K562 (cell line): ENCODE results near the gene FOSL2. TPM values are rescaled to one million over a fixed set of nuclear protein-coding genes. Genes with fewer than 3 reads are reported as not detected.

ENCODE experiments used
- ATAC-seq: fragments of 200-7000 bp; cut with Tn5 transposase; 3 replicates; pipeline ENCODE4 v1.9.1; 2020; ENCODE audit warnings: moderate library complexity
- BruUV-seq: library from RNA; stranded (reverse); fragments of 400-500 nt; replicated peaks from 2 replicates; lab custom pipeline; 2021; lab: Mats Ljungman, UMichigan
- CTCF ChIA-PET: fragments of 300-600 bp; formaldehyde crosslinking; extraction: SDS; loops from one replicate; lab custom pipeline; 2021; ENCODE audit warnings: low intra/inter-chr PET ratio; lab: Yijun Ruan, JAX
- POLR2A ChIA-PET: fragments of 300-600, 350-650 bp; sonication (Branson Sonifier 250); formaldehyde crosslinking; extraction: SDS; loops from one replicate; lab custom pipeline; 2021; ENCODE audit warnings: antibody characterized with exemption, inconsistent platforms; lab: Yijun Ruan, JAX
- DNase-seq, 4 experiments: peaks; one replicate each; pipeline versions ENCODE4 v3.0.0 to v3.0.0-alpha.2; 2011 to 2018; ENCODE audit warnings: low spot score in 3 of 4, mixed read lengths in 3 of 4; ENCODE audit errors: extremely low read depth in 1 of 4
- FAIRE-seq: peaks from 2 replicates; lab custom pipeline; 2011; peaks lifted over from hg19 to GRCh38; lab: Jason Lieb, UNC
- H2AFZ ChIP-seq: 2 replicates; pipeline ENCODE4 v1.6.0; 2011; ENCODE audit warnings: low read depth, low read length, control low read depth, inconsistent platforms
- H3K27ac ChIP-seq: fragments of 200-600 bp; 3 replicates; pipeline ENCODE4 v1.8.0; 2011; ENCODE audit warnings: low read depth, mild to moderate bottlenecking, control low read depth, inconsistent platforms, low read length, moderate library complexity, mixed read lengths; ENCODE audit errors: extremely low read depth
- H3K27me3 ChIP-seq, 2 experiments: fragments of 300-600 bp in 1 of 2; 2 replicates in 1 of 2; 3 replicates in 1 of 2; pipeline versions ENCODE4 v1.6.0 to v1.8.0; 2011; ENCODE audit warnings: inconsistent platforms in 2 of 2, low read length in 2 of 2, mild to moderate bottlenecking in 1 of 2, mixed read lengths in 1 of 2, moderate library complexity in 1 of 2; ENCODE audit not compliant: control insufficient read depth in 2 of 2, insufficient read depth in 2 of 2
- H3K36me3 ChIP-seq: fragments of 300-600 bp; 3 replicates; pipeline ENCODE4 v1.8.0; 2011; ENCODE audit warnings: mild to moderate bottlenecking, low read length, inconsistent platforms; ENCODE audit not compliant: control insufficient read depth, insufficient read depth
- H3K4me1 ChIP-seq, 2 experiments: fragments of 200-600 bp in 1 of 2; replicated peaks in 1 of 2; 2 replicates in 1 of 2; 3 replicates in 1 of 2; pipeline versions ENCODE4 v1.5.1 to v1.8.0; 2011; ENCODE audit warnings: inconsistent platforms in 2 of 2, low read length in 2 of 2, mild to moderate bottlenecking in 1 of 2, mixed read lengths in 1 of 2, moderate library complexity in 1 of 2; ENCODE audit not compliant: control insufficient read depth in 2 of 2, insufficient read depth in 2 of 2
- H3K4me2 ChIP-seq: 2 replicates; pipeline ENCODE4 v1.6.1; 2011; ENCODE audit warnings: low read length, control low read depth, inconsistent platforms, mixed read lengths; ENCODE audit not compliant: insufficient read depth
- H3K4me3 ChIP-seq: fragments of 200-600 bp; sonication (generic), shearing (Covaris generic); 2 replicates; pipeline ENCODE4 v1.5.1; 2016; ENCODE audit warnings: control low read depth, inconsistent platforms
- H3K79me2 ChIP-seq: fragments of 200-600 bp; 3 replicates; pipeline ENCODE4 v1.8.0; 2011; ENCODE audit warnings: low read length, inconsistent platforms; ENCODE audit not compliant: control insufficient read depth, insufficient read depth
- H3K9ac ChIP-seq, 2 experiments: 2 replicates each; pipeline versions ENCODE4 v1.6.0 to v1.6.1; 2011; ENCODE audit warnings: low read depth in 2 of 2, low read length in 2 of 2, control low read depth in 1 of 2, inconsistent platforms in 1 of 2, mild to moderate bottlenecking in 1 of 2, mixed read lengths in 1 of 2; ENCODE audit not compliant: insufficient read depth in 1 of 2
- H3K9me1 ChIP-seq: one replicate; pipeline ENCODE4 v1.6.0; 2011; ENCODE audit warnings: inconsistent platforms, mild to moderate bottlenecking, low read length, moderate library complexity; ENCODE audit not compliant: control insufficient read depth, insufficient read depth
- H3K9me3 ChIP-seq: replicated peaks from 2 replicates; pipeline ENCODE4 v1.5.1; 2011; ENCODE audit warnings: low read depth, low read length, inconsistent platforms; ENCODE audit not compliant: control insufficient read depth, insufficient read depth
- H4K20me1 ChIP-seq: replicated peaks from 2 replicates; pipeline ENCODE4 v1.6.1; 2011; ENCODE audit warnings: low read length, inconsistent platforms, mixed read lengths; ENCODE audit not compliant: control insufficient read depth, insufficient read depth
- CREM ChIP-seq: IDR thresholded peaks from 2 replicates; pipeline ENCODE4 v1.6.1; 2014; ENCODE audit warnings: antibody characterized with exemption, low read depth
- NR2F6 ChIP-seq: fragments of 450-650 bp; formaldehyde crosslinking; IDR thresholded peaks from 2 replicates; pipeline ENCODE4 v1.4.0; 2020; ENCODE audit warnings: mild to moderate bottlenecking
- RAD21 ChIP-seq, 2 experiments: fragments of 250-450 bp in 1 of 2; fragments of 450-650 bp in 1 of 2; sonication (Bioruptor Pico) in 1 of 2; formaldehyde crosslinking in 1 of 2; IDR thresholded peaks in 1 of 2; conservative IDR thresholded peaks in 1 of 2; 2 replicates each; pipeline versions ENCODE4 v1.4.0 to v1.8.0; 2020 to 2022; ENCODE audit warnings: mild to moderate bottlenecking in 2 of 2, moderate library complexity in 1 of 2
- SMC3 ChIP-seq: conservative IDR thresholded peaks from 2 replicates; pipeline ENCODE4 v1.6.1; 2011; ENCODE audit warnings: low read depth, low read length, improper control_type of control experiment; ENCODE audit not compliant: insufficient read depth
- ZNF175 ChIP-seq: fragments of 200-800 bp; sonication (Bioruptor generic); IDR thresholded peaks from 2 replicates; pipeline ENCODE4 v1.6.1; 2016; ENCODE audit warnings: low read depth, mild to moderate bottlenecking, missing genetic modification characterization, missing compliant biosample characterization
- WGBS: fragments of 100-300 bp; shearing (Covaris generic); methylation state at CpG from one replicate; pipeline ENCODE4 v1.1.6; 2016; ENCODE audit warnings: low coverage, mixed read lengths; ENCODE audit not compliant: insufficient coverage; ENCODE audit errors: missing lambda C conversion rate; 5-methylcytosine and 5-hydroxymethylcytosine counted together
- in situ Hi-C: fragments of 300-500 bp; cut with MboI; formaldehyde crosslinking; loops from 4 replicates; pipeline ENCODE4 v1.15.0; 2018; ENCODE audit warnings: inconsistent platforms, mixed read lengths
- intact Hi-C: fragments of 100-400 bp; cut with micrococcal nuclease; formaldehyde crosslinking; loops from 2 replicates; pipeline ENCODE4 v1.14.2; 2022
- polyA plus RNA-seq, 8 experiments: library from polyadenylated mRNA; depleted of rRNA in 4 of 8; stranded (reverse) in 5 of 8; unstranded in 3 of 8; fragments of >200 nt; fragmentation: Nextera tagmentation in 2 of 8; fragmentation: Illumina TruSeq in 1 of 8; extraction: Ambion mirVana in 2 of 8; extraction: Trizol in 1 of 8; gene quantifications; 2 replicates each; pipeline versions ENCODE4 v1.2.1 to v1.2.3, GENCODE V29; 2011 to 2014; ENCODE audit warnings: inconsistent platforms in 1 of 8, missing spikeins in 1 of 8
- total RNA-seq, 7 experiments: library from RNA; depleted of rRNA in 6 of 7; stranded (reverse); fragments of >200 nt in 6 of 7; fragmentation: Illumina TruSeq in 2 of 7; extraction: Trizol in 2 of 7; gene quantifications; 2 replicates each; pipeline versions ENCODE4 v1.2.1 to v1.2.3, GENCODE V29; 2011 to 2021; ENCODE audit warnings: low replicate concordance in 1 of 7
- TF ChIP-seq, protein P1 (sequence below), 3 experiments: IDR thresholded peaks in 2 of 3; conservative IDR thresholded peaks in 1 of 3; 2 replicates each; pipeline ENCODE4 v1.5.1; 2011 to 2012; ENCODE audit warnings: low read length in 3 of 3, mild to moderate bottlenecking in 3 of 3, control low read depth in 2 of 3, improper control_type of control experiment in 1 of 3, inconsistent platforms in 1 of 3, low read depth in 1 of 3, mixed read lengths in 1 of 3, moderate library complexity in 1 of 3; ENCODE audit not compliant: insufficient read depth in 2 of 3
- TF ChIP-seq, protein P2 (sequence below): IDR thresholded peaks from 2 replicates; pipeline ENCODE4 v1.6.1; 2011; ENCODE audit warnings: borderline replicate concordance, low read depth, mild to moderate bottlenecking, moderate library complexity, low read length; ENCODE audit not compliant: insufficient read depth, poor library complexity, severe bottlenecking

FOSL2 gene
- total and polyA plus RNA-seq, 9 of the 15 experiments (the other 6 are each of a cell fraction or from before 2014, with no cell fraction given), result 0.04 to 2.9 (median 0.80) TPM

DNA sequence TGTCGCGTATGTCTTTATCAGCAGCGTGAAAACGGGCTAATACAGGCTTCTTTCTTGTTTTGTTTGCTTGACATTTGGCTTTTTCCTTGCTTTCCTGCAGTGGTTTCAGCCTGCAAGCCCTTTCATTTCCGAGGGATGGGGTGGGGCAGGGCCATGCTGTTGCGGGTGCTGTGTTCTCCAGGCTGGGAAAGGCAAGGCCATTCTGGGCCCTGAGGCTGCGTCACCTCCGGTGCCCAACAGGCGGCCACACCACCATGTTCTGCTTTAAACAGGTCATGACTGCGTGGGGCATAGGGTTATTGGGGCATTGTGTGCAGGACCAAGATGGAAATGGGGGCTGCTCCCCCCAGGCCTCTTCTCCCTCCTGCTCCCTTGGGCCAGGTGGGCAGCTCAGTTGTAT lies 64.6 kb downstream of the FOSL2 start:
- intact Hi-C loops (no loop called here), in situ Hi-C loops (no loop called here)
- Histone ChIP-seq H3K4me1 (peaks cover 0 to 5% of the 10 kb centered on the region in 2 experiments; a peak in 2 of 5 replicates), H3K27ac (no peak overlapping the region), H3K9ac (no peak overlapping the region), H3K9me3 (no peaks in the 10 kb centered on the region), H3K9me1 (no peaks in the 10 kb centered on the region), H3K79me2 (no peaks in the 10 kb centered on the region), H3K27me3 (peaks cover 0 to 26% of the 10 kb centered on the region in 2 experiments; a peak in 2 of 5 replicates), H3K4me2 (no peak overlapping the region), H3K36me3 (no peaks in the 10 kb centered on the region), H4K20me1 (0 out of 2 replicates have a peak, but pooled peaks cover 7% of the 10 kb centered on the region), H2AFZ (0 out of 2 replicates have a peak overlapping the region, but pooled peaks have one; percentile 47), H3K4me3 (no peak overlapping the region)
- TF ChIP-seq CREM (0 out of 2 replicates have a peak, but pooled peaks have one; percentile 27), SMC3 (0 out of 2 replicates have a peak, but pooled peaks have one; percentile 3), ZNF175 (CRISPR knock-in tag) (no peak), RAD21 (CRISPR knock-in tag; conservative IDR thresholded peaks at IDR 0.05 in 1 of 2, IDR thresholded peaks at IDR 0.05 in 1 of 2) (peak in 1 of 2 experiments; percentile 21; a peak in 1 of 4 replicates), NR2F6 (CRISPR knock-in tag) (no peak)
- TF ChIP-seq, protein P1, sequence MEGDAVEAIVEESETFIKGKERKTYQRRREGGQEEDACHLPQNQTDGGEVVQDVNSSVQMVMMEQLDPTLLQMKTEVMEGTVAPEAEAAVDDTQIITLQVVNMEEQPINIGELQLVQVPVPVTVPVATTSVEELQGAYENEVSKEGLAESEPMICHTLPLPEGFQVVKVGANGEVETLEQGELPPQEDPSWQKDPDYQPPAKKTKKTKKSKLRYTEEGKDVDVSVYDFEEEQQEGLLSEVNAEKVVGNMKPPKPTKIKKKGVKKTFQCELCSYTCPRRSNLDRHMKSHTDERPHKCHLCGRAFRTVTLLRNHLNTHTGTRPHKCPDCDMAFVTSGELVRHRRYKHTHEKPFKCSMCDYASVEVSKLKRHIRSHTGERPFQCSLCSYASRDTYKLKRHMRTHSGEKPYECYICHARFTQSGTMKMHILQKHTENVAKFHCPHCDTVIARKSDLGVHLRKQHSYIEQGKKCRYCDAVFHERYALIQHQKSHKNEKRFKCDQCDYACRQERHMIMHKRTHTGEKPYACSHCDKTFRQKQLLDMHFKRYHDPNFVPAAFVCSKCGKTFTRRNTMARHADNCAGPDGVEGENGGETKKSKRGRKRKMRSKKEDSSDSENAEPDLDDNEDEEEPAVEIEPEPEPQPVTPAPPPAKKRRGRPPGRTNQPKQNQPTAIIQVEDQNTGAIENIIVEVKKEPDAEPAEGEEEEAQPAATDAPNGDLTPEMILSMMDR (IDR thresholded peaks at IDR 0.05 in 2 of 3, conservative IDR thresholded peaks at IDR 0.05 in 1 of 3; ENCODE audit: insufficient read depth in 2 of 3, low read depth in 1 of 3, low read length in 3 of 3), result peak; percentile 26 to 40 (median 30); a peak in 4 of 6 replicates
- TF ChIP-seq, protein P2, sequence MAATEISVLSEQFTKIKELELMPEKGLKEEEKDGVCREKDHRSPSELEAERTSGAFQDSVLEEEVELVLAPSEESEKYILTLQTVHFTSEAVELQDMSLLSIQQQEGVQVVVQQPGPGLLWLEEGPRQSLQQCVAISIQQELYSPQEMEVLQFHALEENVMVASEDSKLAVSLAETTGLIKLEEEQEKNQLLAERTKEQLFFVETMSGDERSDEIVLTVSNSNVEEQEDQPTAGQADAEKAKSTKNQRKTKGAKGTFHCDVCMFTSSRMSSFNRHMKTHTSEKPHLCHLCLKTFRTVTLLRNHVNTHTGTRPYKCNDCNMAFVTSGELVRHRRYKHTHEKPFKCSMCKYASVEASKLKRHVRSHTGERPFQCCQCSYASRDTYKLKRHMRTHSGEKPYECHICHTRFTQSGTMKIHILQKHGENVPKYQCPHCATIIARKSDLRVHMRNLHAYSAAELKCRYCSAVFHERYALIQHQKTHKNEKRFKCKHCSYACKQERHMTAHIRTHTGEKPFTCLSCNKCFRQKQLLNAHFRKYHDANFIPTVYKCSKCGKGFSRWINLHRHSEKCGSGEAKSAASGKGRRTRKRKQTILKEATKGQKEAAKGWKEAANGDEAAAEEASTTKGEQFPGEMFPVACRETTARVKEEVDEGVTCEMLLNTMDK, result peak; percentile 40
- ChIA-PET CTCF (no interaction called here), POLR2A (no interaction called here)
- DNase-seq (peak; percentile 27 to 43 (median 36)), FAIRE-seq (no peak), ATAC-seq (peak; percentile 77)
- BruUV-seq, result no TSS peak
- 14% methylated on average over 10 of the region's 10 CpGs for WGBS
